Endodermal cell (in vitro differentiated cells): Measurements from ENCODE around the gene PCNT. TPM values are rescaled to one million over a fixed set of nuclear protein-coding genes. Genes with fewer than 3 reads are reported as not detected.

Experiments
- DNase-seq: peaks from one replicate; pipeline ENCODE4 v3.0.0-alpha.2; 2017
- H3K27ac ChIP-seq: 2 replicates; pipeline ENCODE4 v1.5.1; 2013; ENCODE audit warnings: mild to moderate bottlenecking, low read depth, low read length, moderate library complexity
- H3K27me3 ChIP-seq: 2 replicates; pipeline ENCODE4 v1.6.1; 2013; ENCODE audit warnings: mild to moderate bottlenecking, low read length, moderate library complexity; ENCODE audit not compliant: insufficient read depth, control insufficient read depth, poor library complexity, severe bottlenecking
- H3K36me3 ChIP-seq: 2 replicates; pipeline ENCODE4 v1.7.0; 2013; ENCODE audit warnings: mild to moderate bottlenecking, low read length, moderate library complexity; ENCODE audit not compliant: control insufficient read depth, insufficient read depth
- H3K4me1 ChIP-seq: one replicate; pipeline ENCODE4 v1.7.0; 2013; ENCODE audit warnings: low read length; ENCODE audit not compliant: control insufficient read depth, insufficient read depth
- H3K4me3 ChIP-seq: 2 replicates; pipeline ENCODE4 v1.5.1; 2013; ENCODE audit warnings: mild to moderate bottlenecking, low read length, moderate library complexity
- H3K9ac ChIP-seq: 2 replicates; pipeline ENCODE4 v1.6.1; 2013; ENCODE audit warnings: mild to moderate bottlenecking, low read length, moderate library complexity; ENCODE audit not compliant: poor library complexity, severe bottlenecking; ENCODE audit errors: extremely low read depth
- H3K9me3 ChIP-seq: 2 replicates; pipeline ENCODE4 v1.6.1; 2013; ENCODE audit warnings: mild to moderate bottlenecking, low read length, moderate library complexity; ENCODE audit not compliant: control insufficient read depth
- H3K27ac Mint-ChIP-seq: 2 replicates; pipeline ENCODE4 v1.8.0; 2020; ENCODE audit warnings: mixed read lengths
- H3K27me3 Mint-ChIP-seq: 2 replicates; pipeline ENCODE4 v1.8.0; 2021; ENCODE audit warnings: mild to moderate bottlenecking, mixed read lengths; ENCODE audit not compliant: insufficient read depth
- H3K36me3 Mint-ChIP-seq: 2 replicates; pipeline ENCODE4 v1.8.0; 2020; ENCODE audit warnings: low read depth, mixed read lengths
- H3K4me1 Mint-ChIP-seq: 2 replicates; pipeline ENCODE4 v1.8.0; 2020; ENCODE audit warnings: mixed read lengths
- H3K4me3 Mint-ChIP-seq: 2 replicates; pipeline ENCODE4 v1.8.0; 2020; ENCODE audit warnings: mild to moderate bottlenecking, moderate library complexity, mixed read lengths
- H3K9me3 Mint-ChIP-seq: 2 replicates; pipeline ENCODE4 v1.8.0; 2020; ENCODE audit warnings: mild to moderate bottlenecking, mixed read lengths
- WGBS, 2 experiments: methylation state at CpG; one replicate each; pipeline versions ENCODE4 v1.1.5 to v1.1.7; 2013; ENCODE audit warnings: missing lambda C conversion rate in 2 of 2, mixed read lengths in 1 of 2; ENCODE audit not compliant: insufficient coverage in 1 of 2, insufficient read length in 1 of 2; 5-methylcytosine and 5-hydroxymethylcytosine counted together
- total RNA-seq, 2 donors: library from RNA; stranded (reverse); fragmentation: NEBNext Ultra II Directional in 1 of 2; extraction: Animal tissue kit (Norgen Biotek cat#: 25700) in 1 of 2; gene quantifications; 2 replicates in 1 of 2; 3 replicates in 1 of 2; pipeline ENCODE4 v1.2.1, GENCODE V29; 2021
- TF ChIP-seq, protein P1 (sequence below): fragments of 200-600 bp; sonication (generic); conservative IDR thresholded peaks from 2 replicates; pipeline ENCODE4 v1.5.0; 2021; ENCODE audit warnings: antibody characterized with exemption, mild to moderate bottlenecking

PCNT gene
- total RNA-seq, 2 donors from 2014 or later, result 40.1 to 40.7 TPM

DNA sequence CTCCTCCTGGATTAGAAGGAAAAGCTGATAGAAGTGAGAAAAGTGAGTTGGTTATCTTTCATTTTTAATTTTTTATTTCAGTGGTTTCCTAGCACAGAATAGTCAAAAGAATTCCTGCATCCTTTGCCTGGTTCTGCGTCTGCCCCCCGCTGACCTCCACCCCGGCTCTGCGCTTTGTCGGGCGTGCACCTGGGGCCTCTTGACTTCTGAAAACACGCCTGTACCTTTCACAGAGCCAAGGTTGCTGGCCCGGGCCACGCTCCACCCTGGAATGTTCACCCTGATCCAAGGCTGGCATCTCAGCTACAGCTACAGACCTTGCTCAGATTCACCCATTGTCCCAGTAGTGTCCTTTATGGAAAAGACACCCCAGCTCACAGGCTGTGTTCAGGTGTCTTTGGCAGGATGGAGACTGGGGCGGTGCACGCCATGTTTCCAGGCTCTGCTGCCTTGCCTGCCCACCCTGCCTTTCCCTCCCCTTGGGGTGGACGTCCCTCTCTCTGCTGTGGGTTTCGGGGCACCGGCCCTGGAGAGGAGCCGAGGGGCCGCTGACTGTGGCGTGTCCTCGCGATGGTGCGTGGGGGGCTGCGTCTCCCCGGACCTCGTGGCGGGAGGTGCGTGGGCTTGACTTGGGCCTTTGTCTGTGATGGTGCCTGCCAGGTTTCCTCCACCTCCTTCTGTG is 94.5 kb downstream of the PCNT start:
- Histone ChIP-seq H3K9ac (no peak overlapping the region), H3K36me3 (peaks cover 68% of the 10 kb centered on the region), H3K9me3 (no peaks in the 10 kb centered on the region), H3K4me3 (no peak overlapping the region), H3K27ac (no peak overlapping the region), H3K27me3 (no peaks in the 10 kb centered on the region), H3K4me1 (no peaks in the 10 kb centered on the region)
- H3K9me3 Mint-ChIP-seq, result no peaks in the 10 kb centered on the region
- 94 to 97% methylated on average over 20 to 25 of the region's 25 CpGs for WGBS, 2 experiments
- H3K27ac Mint-ChIP-seq, result peak overlapping the region; percentile 42
- no peaks in the 10 kb centered on the region for H3K27me3 Mint-ChIP-seq
- peaks cover 62% of the 10 kb centered on the region for H3K36me3 Mint-ChIP-seq
- H3K4me1 Mint-ChIP-seq, result no peaks in the 10 kb centered on the region
- no peak for DNase-seq
- no peak overlapping the region for H3K4me3 Mint-ChIP-seq
- TF ChIP-seq, protein P1, sequence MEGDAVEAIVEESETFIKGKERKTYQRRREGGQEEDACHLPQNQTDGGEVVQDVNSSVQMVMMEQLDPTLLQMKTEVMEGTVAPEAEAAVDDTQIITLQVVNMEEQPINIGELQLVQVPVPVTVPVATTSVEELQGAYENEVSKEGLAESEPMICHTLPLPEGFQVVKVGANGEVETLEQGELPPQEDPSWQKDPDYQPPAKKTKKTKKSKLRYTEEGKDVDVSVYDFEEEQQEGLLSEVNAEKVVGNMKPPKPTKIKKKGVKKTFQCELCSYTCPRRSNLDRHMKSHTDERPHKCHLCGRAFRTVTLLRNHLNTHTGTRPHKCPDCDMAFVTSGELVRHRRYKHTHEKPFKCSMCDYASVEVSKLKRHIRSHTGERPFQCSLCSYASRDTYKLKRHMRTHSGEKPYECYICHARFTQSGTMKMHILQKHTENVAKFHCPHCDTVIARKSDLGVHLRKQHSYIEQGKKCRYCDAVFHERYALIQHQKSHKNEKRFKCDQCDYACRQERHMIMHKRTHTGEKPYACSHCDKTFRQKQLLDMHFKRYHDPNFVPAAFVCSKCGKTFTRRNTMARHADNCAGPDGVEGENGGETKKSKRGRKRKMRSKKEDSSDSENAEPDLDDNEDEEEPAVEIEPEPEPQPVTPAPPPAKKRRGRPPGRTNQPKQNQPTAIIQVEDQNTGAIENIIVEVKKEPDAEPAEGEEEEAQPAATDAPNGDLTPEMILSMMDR, result no peak

DNA sequence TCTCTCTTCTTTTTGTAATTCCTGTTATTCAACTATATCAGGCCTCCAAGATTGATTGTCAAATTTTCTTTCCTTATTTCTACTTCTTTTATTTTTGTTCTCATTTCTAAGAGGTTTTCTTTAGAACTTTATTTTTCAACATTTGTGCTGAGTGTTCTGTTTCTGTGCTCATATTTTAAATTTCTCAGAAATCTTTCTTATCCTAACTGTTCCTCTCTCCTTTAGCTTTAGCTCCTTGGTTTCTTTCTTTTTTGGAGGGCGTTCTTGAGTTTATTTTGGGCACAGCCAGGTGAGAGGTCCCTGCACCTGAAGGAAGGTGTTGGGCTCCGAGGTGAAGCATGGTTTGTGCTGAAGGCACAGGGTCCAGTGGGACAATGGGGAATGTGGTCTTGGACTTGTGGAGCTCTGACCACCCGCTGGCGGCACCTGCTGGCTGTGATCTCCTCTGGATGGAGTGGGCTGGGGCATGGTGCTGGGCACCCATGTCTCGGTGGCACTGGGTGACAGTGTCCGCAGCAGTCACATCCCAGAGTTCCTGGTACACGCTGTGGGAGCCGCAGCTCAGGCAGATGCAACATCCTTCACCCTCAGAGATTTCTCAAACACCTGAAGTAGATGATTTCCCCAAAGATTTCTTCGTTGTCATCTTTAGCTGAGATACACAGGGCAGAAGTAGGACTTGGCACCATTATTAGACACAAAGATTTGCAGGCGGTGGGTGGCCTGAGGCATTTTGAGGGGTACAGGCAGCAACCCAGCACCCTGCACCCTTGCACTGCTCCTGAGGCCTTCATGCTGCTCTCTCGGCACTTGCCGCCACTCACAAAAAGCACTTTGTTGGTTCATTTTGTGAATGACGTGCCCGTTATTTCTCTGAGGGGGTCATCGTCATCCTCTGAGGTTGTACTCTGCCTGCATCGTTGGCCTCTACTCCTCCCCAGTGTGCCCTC is 96.6 kb downstream of the PCNT start:
- 93 to 96% methylated on average over 10 to 16 of the region's 16 CpGs for WGBS, 2 experiments
- no peak for DNase-seq
- Mint-ChIP-seq H3K9me3 (no peaks in the 10 kb centered on the region), H3K36me3 (peaks cover 60% of the 10 kb centered on the region), H3K27ac (no peak overlapping the region), H3K27me3 (no peaks in the 10 kb centered on the region), H3K4me3 (no peak overlapping the region), H3K4me1 (no peaks in the 10 kb centered on the region)
- TF ChIP-seq, protein P1, result no peak
- no peak overlapping the region for H3K4me3 ChIP-seq
- H3K36me3 ChIP-seq, result peaks cover 67% of the 10 kb centered on the region
- no peaks in the 10 kb centered on the region for H3K27me3 ChIP-seq
- H3K9ac ChIP-seq, result no peak overlapping the region
- H3K4me1 ChIP-seq, result no peaks in the 10 kb centered on the region
- no peaks in the 10 kb centered on the region for H3K9me3 ChIP-seq
- H3K27ac ChIP-seq, result no peak overlapping the region

DNA sequence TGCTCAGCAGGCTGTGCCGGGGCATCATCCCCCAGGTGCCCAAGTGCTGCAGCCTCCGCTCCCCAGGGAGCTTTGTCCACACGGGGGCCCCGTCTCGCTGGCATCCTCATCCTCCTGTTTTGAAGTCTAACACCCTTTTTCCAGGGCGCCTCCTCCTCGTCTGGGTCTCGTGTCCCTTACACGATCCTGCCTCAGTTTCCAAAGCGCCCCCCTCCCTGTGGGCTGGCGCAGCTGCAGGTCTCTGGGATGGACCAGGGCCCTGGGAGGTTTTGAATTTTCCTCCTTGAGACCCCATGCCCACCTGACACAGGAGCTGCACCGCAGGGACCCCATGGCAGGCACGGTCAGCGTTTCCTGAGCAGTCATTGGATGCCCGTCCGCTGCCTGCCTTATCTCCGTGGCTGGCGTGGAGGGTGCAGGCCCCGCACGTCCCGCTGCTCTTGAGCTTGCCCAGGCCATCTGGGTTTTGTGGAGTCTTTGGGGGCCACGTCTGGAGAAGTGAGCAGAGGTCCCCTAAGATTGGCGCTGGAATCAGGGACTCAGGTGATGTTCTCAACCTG is 97.3 kb downstream of the PCNT start:
- Mint-ChIP-seq H3K36me3 (peaks cover 53% of the 10 kb centered on the region), H3K27ac (no peak overlapping the region), H3K9me3 (no peaks in the 10 kb centered on the region), H3K4me1 (no peaks in the 10 kb centered on the region), H3K27me3 (no peaks in the 10 kb centered on the region), H3K4me3 (no peak overlapping the region)
- TF ChIP-seq, protein P1, result no peak
- Histone ChIP-seq H3K9ac (no peak overlapping the region), H3K4me3 (no peak overlapping the region), H3K9me3 (no peaks in the 10 kb centered on the region), H3K27ac (no peak overlapping the region), H3K27me3 (no peaks in the 10 kb centered on the region), H3K4me1 (no peaks in the 10 kb centered on the region), H3K36me3 (peaks cover 59% of the 10 kb centered on the region)
- WGBS, 2 experiments, result 93 to 95% methylated on average over 20 to 23 of the region's 23 CpGs
- DNase-seq, result no peak
